Hepatocyte (in vitro differentiated cells): ENCODE data around the gene PRSS16. TPM values are rescaled to one million over a fixed set of nuclear protein-coding genes. Genes with fewer than 3 reads are reported as not detected.

ENCODE experiments used
- DNase-seq: peaks from one replicate; pipeline ENCODE4 v3.0.0-alpha.2; 2016; ENCODE audit warnings: low spot score
- H2AFZ ChIP-seq: fragments of 200-600 bp; sonication (generic); 2 replicates; pipeline ENCODE4 v1.6.0; 2016; ENCODE audit warnings: antibody characterized with exemption, mild to moderate bottlenecking
- H3K27ac ChIP-seq: fragments of 200-600 bp; sonication (generic); 2 replicates; pipeline ENCODE4 v1.5.1; 2016; ENCODE audit warnings: mild to moderate bottlenecking
- H3K27me3 ChIP-seq: fragments of 200-600 bp; sonication (generic); 2 replicates; pipeline ENCODE4 v1.6.1; 2016
- H3K36me3 ChIP-seq: fragments of 200-600 bp; sonication (generic); replicated peaks from 2 replicates; pipeline ENCODE4 v1.5.1; 2016; ENCODE audit warnings: low read depth; ENCODE audit not compliant: insufficient read depth
- H3K4me1 ChIP-seq: fragments of 200-600 bp; sonication (generic); 2 replicates; pipeline ENCODE4 v1.5.1; 2016; ENCODE audit warnings: mild to moderate bottlenecking, moderate library complexity; ENCODE audit not compliant: insufficient read depth
- H3K4me2 ChIP-seq: fragments of 200-600 bp; sonication (generic); 2 replicates; pipeline ENCODE4 v1.6.0; 2016
- H3K4me3 ChIP-seq: fragments of 200-600 bp; sonication (generic); 2 replicates; pipeline ENCODE4 v1.5.1; 2016; ENCODE audit warnings: mild to moderate bottlenecking
- H3K79me2 ChIP-seq: fragments of 200-600 bp; sonication (generic); 2 replicates; pipeline ENCODE4 v1.6.0; 2017; ENCODE audit warnings: mild to moderate bottlenecking
- H3K9me2 ChIP-seq: fragments of 200-600 bp; sonication (generic); replicated peaks from 2 replicates; pipeline ENCODE4 v1.6.0; 2017; ENCODE audit warnings: mild to moderate bottlenecking; ENCODE audit not compliant: insufficient read depth
- H3K9me3 ChIP-seq: fragments of 200-600 bp; sonication (generic); 2 replicates; pipeline ENCODE4 v1.5.1; 2016; ENCODE audit warnings: low read depth, mild to moderate bottlenecking
- H4K20me1 ChIP-seq: fragments of 200-600 bp; sonication (generic); 2 replicates; pipeline ENCODE4 v1.6.0; 2016; ENCODE audit warnings: mild to moderate bottlenecking; ENCODE audit not compliant: insufficient read depth, poor library complexity, severe bottlenecking
- EZH2 ChIP-seq: fragments of 200-600 bp; sonication (generic); IDR thresholded peaks from 2 replicates; pipeline ENCODE4 v1.6.1; 2016; ENCODE audit warnings: antibody characterized with exemption, mild to moderate bottlenecking, borderline replicate concordance
- EZH2phosphoT487 ChIP-seq: fragments of 200-600 bp; sonication (generic); IDR thresholded peaks from one replicate; pipeline ENCODE4 v1.6.1; 2018; ENCODE audit warnings: antibody characterized with exemption, mild to moderate bottlenecking, low read depth, moderate library complexity; ENCODE audit not compliant: unreplicated experiment, severe bottlenecking
- WGBS: methylation state at CpG from one replicate; pipeline ENCODE4 v1.1.6; 2016; ENCODE audit warnings: low lambda C conversion rate; ENCODE audit errors: missing lambda C conversion rate; 5-methylcytosine and 5-hydroxymethylcytosine counted together
- polyA plus RNA-seq: library from polyadenylated mRNA; unstranded; fragments of >200 nt; fragmentation: Nextera tagmentation; extraction: Ambion mirVana; gene quantifications from 2 replicates; pipeline ENCODE4 v1.2.1, GENCODE V29; 2016
- total RNA-seq: library from RNA; depleted of rRNA; stranded (reverse); fragments of >200 nt; gene quantifications from 2 replicates; pipeline ENCODE4 v1.2.3, GENCODE V29; 2014
- TF ChIP-seq, protein P1 (sequence below): fragments of 200-600 bp; sonication (generic); IDR thresholded peaks from 2 replicates; pipeline ENCODE4 v1.5.1; 2016; ENCODE audit warnings: antibody characterized with exemption, mild to moderate bottlenecking; ENCODE audit not compliant: poor library complexity

Gene PRSS16
- total and polyA plus RNA-seq, 2 experiments from 2014 or later, result 9.9 to 11.7 TPM

DNA sequence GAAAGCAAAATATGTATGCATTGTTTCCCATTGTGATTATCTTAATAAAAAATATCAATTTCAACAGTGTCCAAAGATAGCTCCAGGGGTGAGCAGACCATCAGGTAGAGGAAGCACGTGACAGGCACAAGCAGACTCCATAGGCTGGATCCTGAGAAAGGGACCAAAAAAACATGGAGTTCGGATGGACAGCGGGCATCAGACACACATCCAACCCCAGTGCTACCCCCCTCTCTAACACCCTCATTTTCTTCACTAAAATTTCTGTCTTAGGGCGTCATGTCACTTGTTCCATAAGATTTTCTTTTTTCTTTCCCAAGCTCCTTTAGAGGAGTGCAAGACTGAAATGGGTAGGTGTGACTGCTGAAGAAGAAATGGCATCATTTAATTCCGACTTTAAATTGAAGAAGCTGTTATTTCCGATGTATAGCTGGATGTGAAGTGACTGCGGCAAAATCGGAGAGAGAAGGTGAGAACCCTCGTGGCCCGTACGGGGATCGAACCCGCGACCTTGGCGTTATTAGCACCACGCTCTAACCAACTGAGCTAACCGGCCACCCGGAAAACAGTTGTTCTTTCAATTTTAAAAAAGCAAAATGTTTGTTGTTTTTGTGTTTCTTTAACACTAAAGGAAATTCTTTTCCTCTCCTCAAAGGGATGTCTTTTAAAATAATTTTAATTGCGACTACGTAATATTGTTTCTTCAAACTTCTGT is 10.3 kb upstream of the PRSS16 start:
- peak overlapping the region; percentile 25 for H2AFZ ChIP-seq
- peak overlapping the region; percentile 39 for H3K4me3 ChIP-seq
- peaks cover 13% of the 10 kb centered on the region for H3K27me3 ChIP-seq
- WGBS, result 23% methylated on average over 20 of the region's 20 CpGs
- no peaks in the 10 kb centered on the region for H3K4me1 ChIP-seq
- H4K20me1 ChIP-seq, result no peaks in the 10 kb centered on the region
- TF ChIP-seq EZH2phosphoT487, result no peak
- TF ChIP-seq EZH2, result no peak
- TF ChIP-seq, protein P1, sequence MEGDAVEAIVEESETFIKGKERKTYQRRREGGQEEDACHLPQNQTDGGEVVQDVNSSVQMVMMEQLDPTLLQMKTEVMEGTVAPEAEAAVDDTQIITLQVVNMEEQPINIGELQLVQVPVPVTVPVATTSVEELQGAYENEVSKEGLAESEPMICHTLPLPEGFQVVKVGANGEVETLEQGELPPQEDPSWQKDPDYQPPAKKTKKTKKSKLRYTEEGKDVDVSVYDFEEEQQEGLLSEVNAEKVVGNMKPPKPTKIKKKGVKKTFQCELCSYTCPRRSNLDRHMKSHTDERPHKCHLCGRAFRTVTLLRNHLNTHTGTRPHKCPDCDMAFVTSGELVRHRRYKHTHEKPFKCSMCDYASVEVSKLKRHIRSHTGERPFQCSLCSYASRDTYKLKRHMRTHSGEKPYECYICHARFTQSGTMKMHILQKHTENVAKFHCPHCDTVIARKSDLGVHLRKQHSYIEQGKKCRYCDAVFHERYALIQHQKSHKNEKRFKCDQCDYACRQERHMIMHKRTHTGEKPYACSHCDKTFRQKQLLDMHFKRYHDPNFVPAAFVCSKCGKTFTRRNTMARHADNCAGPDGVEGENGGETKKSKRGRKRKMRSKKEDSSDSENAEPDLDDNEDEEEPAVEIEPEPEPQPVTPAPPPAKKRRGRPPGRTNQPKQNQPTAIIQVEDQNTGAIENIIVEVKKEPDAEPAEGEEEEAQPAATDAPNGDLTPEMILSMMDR, result no peak
- no peaks in the 10 kb centered on the region for H3K79me2 ChIP-seq
- H3K9me3 ChIP-seq, result no peaks in the 10 kb centered on the region
- H3K9me2 ChIP-seq, result no peaks in the 10 kb centered on the region
- peak overlapping the region; percentile 81 for H3K4me2 ChIP-seq
- H3K27ac ChIP-seq, result no peak overlapping the region
- DNase-seq, result peak; percentile 44
- no peaks in the 10 kb centered on the region for H3K36me3 ChIP-seq

DNA sequence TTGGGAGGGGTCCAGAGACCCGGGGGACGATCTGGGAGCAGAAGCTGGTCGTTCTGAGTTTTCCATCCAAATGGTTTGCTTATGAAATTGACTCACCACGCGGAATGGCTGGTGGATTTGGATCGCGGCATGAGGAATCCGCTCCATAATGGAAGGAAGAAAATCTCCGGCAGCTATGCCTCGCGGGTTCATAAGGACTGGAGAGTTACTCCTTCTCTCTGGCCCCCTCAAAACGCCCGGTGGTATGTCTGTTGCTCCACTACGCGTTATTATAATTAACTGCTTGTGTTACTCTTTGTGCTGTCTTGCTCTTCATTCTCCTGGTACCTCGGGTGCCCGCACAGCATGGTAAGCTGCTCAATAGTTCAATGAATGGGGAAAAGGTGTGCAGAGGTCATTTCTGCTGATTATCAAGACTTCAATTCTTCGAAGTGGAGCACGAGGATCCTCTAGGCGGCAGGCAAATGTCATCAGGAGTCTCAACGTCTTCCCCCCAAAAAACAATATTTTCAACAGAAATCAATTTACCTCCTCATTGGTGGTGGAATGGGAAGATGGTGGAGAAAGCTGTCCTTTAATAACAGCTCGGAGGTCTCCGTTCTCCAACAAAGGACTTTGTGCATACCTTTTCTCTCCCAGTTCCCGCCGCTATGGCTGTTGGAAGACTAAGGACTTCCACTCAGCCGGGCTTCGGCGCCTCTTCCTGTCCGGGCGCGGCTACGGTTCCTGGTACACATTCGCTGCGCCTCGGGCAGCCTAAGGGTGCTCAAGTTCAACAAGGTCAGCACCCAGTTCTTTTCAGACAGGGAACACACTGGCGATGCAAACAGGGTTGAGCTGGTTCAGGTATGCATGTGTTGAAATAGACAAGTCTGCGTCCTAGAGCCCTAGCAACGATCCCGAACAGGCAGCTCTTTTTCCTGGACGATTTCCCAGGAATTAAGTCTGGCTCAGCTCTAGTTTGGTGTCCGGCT is 9.2 kb upstream of the PRSS16 start:
- no peaks in the 10 kb centered on the region for H3K9me2 ChIP-seq
- peaks cover 13% of the 10 kb centered on the region for H3K27me3 ChIP-seq
- TF ChIP-seq EZH2, result no peak
- no peak for TF ChIP-seq EZH2phosphoT487
- TF ChIP-seq, protein P1, result no peak
- H3K4me2 ChIP-seq, result peak overlapping the region; percentile 81
- H3K9me3 ChIP-seq, result no peaks in the 10 kb centered on the region
- no peaks in the 10 kb centered on the region for H4K20me1 ChIP-seq
- H2AFZ ChIP-seq, result peak overlapping the region; percentile 25
- H3K27ac ChIP-seq, result no peak overlapping the region
- WGBS, result 12% methylated on average over 41 of the region's 41 CpGs
- no peaks in the 10 kb centered on the region for H3K36me3 ChIP-seq
- H3K4me3 ChIP-seq, result peak overlapping the region; percentile 39
- H3K4me1 ChIP-seq, result no peaks in the 10 kb centered on the region
- no peak for DNase-seq
- H3K79me2 ChIP-seq, result no peaks in the 10 kb centered on the region

DNA sequence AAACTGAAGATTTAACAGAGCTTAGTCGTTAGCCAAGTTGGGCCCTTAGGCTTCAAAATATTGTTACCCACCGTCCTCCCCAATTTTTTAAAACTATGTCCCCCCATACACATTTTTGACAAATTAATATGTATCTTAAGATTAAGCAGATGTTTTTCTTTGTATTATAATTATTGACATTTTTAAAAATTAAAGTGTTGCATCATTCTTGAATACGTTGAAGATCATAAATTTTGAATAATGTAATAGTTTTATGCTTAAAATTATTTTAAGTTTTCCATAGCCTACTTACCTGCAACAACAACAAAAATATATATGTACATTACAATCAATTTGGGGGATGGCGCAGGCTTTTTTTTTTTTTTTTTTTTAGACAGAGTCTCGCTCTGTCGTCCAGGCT is 8.2 kb upstream of the PRSS16 start:
- H3K4me2 ChIP-seq, result peak overlapping the region; percentile 81
- no peaks in the 10 kb centered on the region for H3K9me2 ChIP-seq
- no peaks in the 10 kb centered on the region for H3K9me3 ChIP-seq
- H3K27me3 ChIP-seq, result peaks cover 13% of the 10 kb centered on the region
- H3K27ac ChIP-seq, result no peak overlapping the region
- no peaks in the 10 kb centered on the region for H3K36me3 ChIP-seq
- DNase-seq, result no peak
- no peak overlapping the region for H3K4me3 ChIP-seq
- H4K20me1 ChIP-seq, result no peaks in the 10 kb centered on the region
- no peaks in the 10 kb centered on the region for H3K79me2 ChIP-seq
- no peaks in the 10 kb centered on the region for H3K4me1 ChIP-seq
- H2AFZ ChIP-seq, result no peak overlapping the region
- no peak for TF ChIP-seq EZH2
- TF ChIP-seq, protein P1, result no peak
- no peak for TF ChIP-seq EZH2phosphoT487
- 97% methylated on average over 6 of the region's 6 CpGs for whole genome bisulfite sequencing
